ENCODE data around the gene KRT76. TPM values are rescaled to one million over a fixed set of nuclear protein-coding genes. Genes with fewer than 3 reads are reported as not detected.

Gene KRT76
- total RNA-seq, 4 donors from 2014 or later, result not detected

DNA sequence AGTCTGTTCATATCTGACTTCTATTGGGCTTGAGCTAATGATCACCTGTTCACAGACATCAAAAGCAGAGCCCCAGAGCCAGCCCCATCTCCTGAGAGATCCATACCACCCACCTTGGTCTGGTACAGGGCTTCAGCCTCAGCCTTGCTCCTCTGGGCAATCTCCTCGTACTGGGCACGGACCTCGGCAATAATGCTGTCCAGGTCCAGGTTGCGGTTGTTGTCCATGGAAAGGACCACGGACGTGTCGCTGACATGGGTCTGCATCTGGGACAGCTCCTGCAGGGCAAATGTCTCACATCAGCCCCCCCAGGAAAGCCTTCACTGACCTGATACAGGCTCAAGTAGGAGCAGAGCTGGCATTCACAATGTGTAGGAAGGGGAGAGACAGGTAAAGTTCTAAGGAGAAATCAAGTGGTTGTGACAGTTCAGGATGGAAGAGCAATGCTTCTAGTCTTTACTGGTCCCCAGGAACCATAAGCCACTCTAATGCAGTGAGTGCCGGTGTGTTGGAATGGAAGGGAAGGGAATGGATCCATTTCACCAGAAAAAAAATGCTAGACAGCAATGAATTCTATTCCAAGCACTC lies 31.5 kb upstream of the KRT76 start:
- Histone ChIP-seq H3K27ac (no peak overlapping the region), H3K4me3 (no peak overlapping the region), H3K36me3 (no peaks in the 10 kb centered on the region), H3K9me3 (no peaks in the 10 kb centered on the region), H3K27me3 (no peaks in the 10 kb centered on the region), H3K4me1 (no peaks in the 10 kb centered on the region)
- intact Hi-C loops (cut with DNase I; ENCODE audit: low total_unique reads), result no loop called here
- no peak for TF ChIP-seq POLR2A (IDR thresholded peaks at IDR 0.05)
- TF ChIP-seq, protein P1, sequence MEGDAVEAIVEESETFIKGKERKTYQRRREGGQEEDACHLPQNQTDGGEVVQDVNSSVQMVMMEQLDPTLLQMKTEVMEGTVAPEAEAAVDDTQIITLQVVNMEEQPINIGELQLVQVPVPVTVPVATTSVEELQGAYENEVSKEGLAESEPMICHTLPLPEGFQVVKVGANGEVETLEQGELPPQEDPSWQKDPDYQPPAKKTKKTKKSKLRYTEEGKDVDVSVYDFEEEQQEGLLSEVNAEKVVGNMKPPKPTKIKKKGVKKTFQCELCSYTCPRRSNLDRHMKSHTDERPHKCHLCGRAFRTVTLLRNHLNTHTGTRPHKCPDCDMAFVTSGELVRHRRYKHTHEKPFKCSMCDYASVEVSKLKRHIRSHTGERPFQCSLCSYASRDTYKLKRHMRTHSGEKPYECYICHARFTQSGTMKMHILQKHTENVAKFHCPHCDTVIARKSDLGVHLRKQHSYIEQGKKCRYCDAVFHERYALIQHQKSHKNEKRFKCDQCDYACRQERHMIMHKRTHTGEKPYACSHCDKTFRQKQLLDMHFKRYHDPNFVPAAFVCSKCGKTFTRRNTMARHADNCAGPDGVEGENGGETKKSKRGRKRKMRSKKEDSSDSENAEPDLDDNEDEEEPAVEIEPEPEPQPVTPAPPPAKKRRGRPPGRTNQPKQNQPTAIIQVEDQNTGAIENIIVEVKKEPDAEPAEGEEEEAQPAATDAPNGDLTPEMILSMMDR (IDR thresholded peaks at IDR 0.05), result no peak
- DNase-seq, result no peak

DNA sequence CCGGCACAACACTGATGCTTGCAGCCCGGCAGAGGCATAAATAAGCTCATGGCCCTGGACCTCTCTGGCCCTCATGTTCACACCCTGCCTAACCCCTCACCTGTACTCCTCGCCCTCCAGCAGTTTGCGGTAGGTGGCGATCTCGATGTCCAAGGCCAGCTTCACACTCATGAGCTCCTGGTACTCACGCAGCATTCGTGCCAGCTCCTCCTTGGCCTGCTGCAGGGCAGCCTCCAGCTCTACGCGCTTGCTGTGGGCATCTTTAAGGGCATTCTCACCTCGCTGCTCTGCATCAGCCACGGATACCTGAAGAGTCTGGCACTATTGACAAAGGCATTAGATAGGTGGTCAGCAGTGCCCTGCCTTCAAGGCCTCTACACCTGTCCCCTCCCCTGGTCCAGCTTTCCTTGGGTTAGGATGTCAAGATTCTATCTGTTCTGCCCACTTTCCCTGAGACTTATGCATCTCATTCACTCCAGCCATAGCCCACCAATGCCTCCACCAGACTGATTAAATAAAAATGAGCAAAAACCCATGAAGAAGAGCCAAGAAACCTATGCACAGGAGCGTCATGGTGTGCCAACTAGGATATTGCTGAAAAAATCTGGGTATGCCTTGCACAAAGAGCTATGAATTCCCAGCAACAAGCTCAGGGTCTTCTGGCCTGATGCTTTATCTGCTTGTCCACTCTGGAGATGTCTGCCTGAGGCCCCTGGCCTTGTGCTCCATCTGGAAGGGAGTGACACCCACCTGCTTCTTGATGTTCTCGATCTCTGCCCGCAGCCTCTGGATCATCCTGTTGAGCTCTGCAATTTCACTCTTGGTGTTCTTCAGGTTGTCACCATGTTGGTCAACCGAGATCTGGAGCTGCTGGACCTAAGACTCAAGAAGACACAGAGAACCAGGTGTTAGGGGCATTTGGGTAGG lies 30.7 kb upstream of the KRT76 start:
- intact Hi-C loops (cut with DNase I; ENCODE audit: low total_unique reads), result no loop called here
- no peaks in the 10 kb centered on the region for H3K4me1 ChIP-seq
- no peak for DNase-seq
- H3K4me3 ChIP-seq, result no peak overlapping the region
- TF ChIP-seq POLR2A (IDR thresholded peaks at IDR 0.05), result no peak
- TF ChIP-seq, protein P1 (IDR thresholded peaks at IDR 0.05), result no peak
- no peaks in the 10 kb centered on the region for H3K36me3 ChIP-seq
- no peak overlapping the region for H3K27ac ChIP-seq
- H3K27me3 ChIP-seq, result no peaks in the 10 kb centered on the region
- H3K9me3 ChIP-seq, result no peaks in the 10 kb centered on the region

DNA sequence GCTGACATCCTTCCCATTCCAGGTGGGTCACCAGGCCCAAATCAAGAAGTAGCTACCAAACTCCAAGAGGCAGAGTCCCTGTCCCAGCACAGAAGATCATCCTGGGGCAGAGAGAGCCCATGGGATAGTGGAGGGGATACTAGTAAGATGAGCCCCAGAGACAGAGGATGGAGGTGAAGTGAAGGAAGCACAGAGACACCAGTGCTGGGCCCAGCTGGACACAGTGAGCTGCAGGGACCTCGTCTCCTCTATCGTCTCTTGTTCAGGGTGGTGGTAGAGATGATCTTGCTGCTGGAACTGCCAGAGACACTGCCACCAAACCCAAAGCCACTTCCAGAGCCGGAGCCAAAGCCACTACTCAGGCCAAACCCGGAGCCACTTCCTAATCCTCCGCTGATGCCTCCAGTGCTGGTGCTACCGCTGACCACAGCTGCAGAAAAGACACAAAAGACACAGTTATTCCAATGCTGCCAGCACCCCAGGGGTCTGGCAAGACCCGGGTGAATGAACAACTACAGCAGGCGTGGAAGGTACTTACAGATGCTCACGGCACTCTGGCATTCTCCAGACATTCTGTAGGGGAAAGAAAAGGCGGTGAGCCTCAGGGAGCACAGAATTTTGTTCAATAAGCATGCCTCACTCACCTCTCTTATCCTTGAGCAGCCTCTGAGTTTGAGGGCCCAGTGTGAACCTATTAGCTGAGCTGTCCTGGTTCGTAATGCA lies 29.8 kb upstream of the KRT76 start:
- no peaks in the 10 kb centered on the region for H3K27me3 ChIP-seq
- H3K4me1 ChIP-seq, result no peaks in the 10 kb centered on the region
- H3K9me3 ChIP-seq, result no peaks in the 10 kb centered on the region
- intact Hi-C loops (cut with DNase I; ENCODE audit: low total_unique reads), result no loop called here
- DNase-seq, result no peak
- TF ChIP-seq, protein P1 (IDR thresholded peaks at IDR 0.05), result no peak
- no peak for TF ChIP-seq POLR2A (IDR thresholded peaks at IDR 0.05)
- H3K27ac ChIP-seq, result no peak overlapping the region
- H3K36me3 ChIP-seq, result no peaks in the 10 kb centered on the region
- H3K4me3 ChIP-seq, result no peak overlapping the region

DNA sequence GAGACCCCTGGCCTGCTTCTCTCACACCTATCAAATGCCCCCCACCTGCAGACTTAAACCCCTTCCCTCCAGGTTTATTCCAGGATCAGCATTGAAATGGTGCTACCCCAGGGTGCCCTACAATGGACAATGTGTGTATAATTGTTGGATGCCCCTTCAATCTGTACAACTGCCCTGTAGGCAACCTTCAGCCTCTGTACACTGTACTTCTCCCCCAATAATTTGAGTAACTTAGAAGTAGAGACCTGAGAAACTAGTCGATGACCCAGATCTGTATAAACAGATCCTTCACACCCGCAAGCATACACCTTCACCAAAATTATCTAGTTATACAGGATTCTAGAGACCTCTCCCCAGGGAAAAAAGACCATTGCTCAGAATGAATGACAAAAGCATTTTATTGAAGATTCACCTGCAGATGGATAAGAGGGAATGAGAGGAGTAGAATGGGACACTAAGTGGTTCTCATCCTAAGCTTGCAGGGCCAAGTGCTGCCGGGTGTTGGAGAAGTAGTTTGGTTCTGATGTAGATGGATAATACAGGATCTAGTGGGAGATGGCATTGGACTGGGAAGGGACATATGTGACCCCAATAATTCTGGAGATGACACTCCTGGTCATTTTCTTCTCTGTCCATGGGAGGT lies 29.1 kb upstream of the KRT76 start:
- Histone ChIP-seq H3K4me3 (no peak overlapping the region), H3K27me3 (no peaks in the 10 kb centered on the region), H3K4me1 (no peaks in the 10 kb centered on the region), H3K9me3 (no peaks in the 10 kb centered on the region), H3K36me3 (no peaks in the 10 kb centered on the region), H3K27ac (no peak overlapping the region)
- DNase-seq, result no peak
- intact Hi-C loops (cut with DNase I; ENCODE audit: low total_unique reads), result no loop called here
- TF ChIP-seq, protein P1 (IDR thresholded peaks at IDR 0.05), result no peak
- TF ChIP-seq POLR2A (IDR thresholded peaks at IDR 0.05), result no peak

All from uterus (tissue), 4 donors.